ENCODE measurements around the gene CPVL.
"Not testable (repeated sequence)": the region's sequence is repeated elsewhere in the genome, so short reads cannot be mapped to it uniquely, and the experiment has no call there.

GRCh38 chr7:29093091-29093490 is 53.2 kb downstream of the CPVL start:
- TF ChIP-seq POLR2AphosphoS5, CTCF (IDR thresholded peaks at IDR 0.05): not testable (repeated sequence)

Data from breast epithelium (tissue), 3 donors.